Measurements from ENCODE around the gene NUMBL. TPM values are rescaled to one million over a fixed set of nuclear protein-coding genes. Genes with fewer than 3 reads are reported as not detected.
A peak's percentile ranks its signal among the peaks of the same experiment; 100 is the strongest.

The NUMBL gene
- total and polyA plus RNA-seq, 2 of the 4 experiments (the other 2 are of a cell fraction), result 6.3 to 29.0 TPM

- 100% methylated on average over 2 of the region's 6 CpGs; no CpG with 5 or more reads in 1 of the 2 experiments for WGBS, 2 experiments (ENCODE audit: extremely low coverage in 2 of 2, insufficient read length in 1 of 2)
Measured at GRCh38 chr19:40639638-40639982, 50.8 kb downstream of the NUMBL start.

More at GRCh38 chr19:40639638-40639982, 50.8 kb downstream of the NUMBL start:
- Histone ChIP-seq H3K36me3 (ENCODE audit: control insufficient read depth, insufficient read depth, low read length) (no peaks in the 10 kb centered on the region), H2BK20ac (ENCODE audit: low read depth, low read length) (peak overlapping the region; percentile 91), H2BK120ac (ENCODE audit: low read depth, low read length) (peak overlapping the region; percentile 96), H3K14ac (replicated peaks; ENCODE audit: low read depth, low read length) (peak overlapping the region; percentile 12; the same call in 1 of the 2 replicates), H2AK9ac (replicated peaks; ENCODE audit: low read depth, low read length, poor library complexity) (no peak overlapping the region), H3K4me3 (ENCODE audit: insufficient read depth, low read depth, low read length) (no peak overlapping the region), H2BK15ac (ENCODE audit: low read depth, low read length) (peak overlapping the region; percentile 71; the same call in 2 of the 3 replicates), H3K79me1 (ENCODE audit: low read depth in 1 of 2, low read length in 2 of 2) (no peaks in the 10 kb centered on the region), H3K9ac (ENCODE audit: low read depth, low read length) (no peak overlapping the region), H2AK5ac (ENCODE audit: low read depth, low read length) (peak overlapping the region; percentile 97), H3K9me3 (ENCODE audit: control insufficient read depth, insufficient read depth, low read length) (no peaks in the 10 kb centered on the region), H4K8ac (ENCODE audit: low read depth in 2 of 2, low read length in 2 of 2) (peak overlapping the region; percentile 57 to 69; a peak in 3 of 4 replicates), H3K18ac (ENCODE audit: low read depth, low read length) (peak overlapping the region; percentile 66; the same call in 1 of the 2 replicates), H4K20me1 (ENCODE audit: insufficient read depth, low read length) (no peaks in the 10 kb centered on the region), H3K9me1 (ENCODE audit: insufficient read depth, low read length) (peaks cover 5% of the 10 kb centered on the region), H3K23ac (ENCODE audit: low read depth, low read length) (peak overlapping the region; percentile 71; the same call in 1 of the 2 replicates), H3K56ac (ENCODE audit: extremely low read depth, insufficient read depth, low read length) (no peak overlapping the region), H3K27me3 (ENCODE audit: control insufficient read depth, insufficient read depth, low read length) (no peaks in the 10 kb centered on the region), H3K27ac (ENCODE audit: insufficient read depth, low read length) (peak overlapping the region; percentile 50; the same call in 1 of the 2 replicates), H3K4me1 (ENCODE audit: control insufficient read depth, insufficient read depth, low read length) (peaks cover 12% of the 10 kb centered on the region), H3K4me2 (ENCODE audit: low read depth, low read length) (no peak overlapping the region), H3K4ac (ENCODE audit: low read depth, low read length) (peak overlapping the region; percentile 76), H2BK5ac (ENCODE audit: low read depth, low read length, poor library complexity, severe bottlenecking) (no peak overlapping the region), H4K91ac (ENCODE audit: insufficient read depth, low read depth, low read length) (peak overlapping the region; percentile 70), H2AFZ (replicated peaks; ENCODE audit: low read length, poor library complexity) (peak overlapping the region; percentile 49), H4K5ac (ENCODE audit: low read depth, low read length) (peak overlapping the region; percentile 12; the same call in 1 of the 2 replicates)
- TF ChIP-seq POLR2A (IDR thresholded peaks at IDR 0.05; ENCODE audit: low read depth, low read length) (no peak), RAD21 (IDR thresholded peaks at IDR 0.05; ENCODE audit: low read length) (no peak), ELK1 (IDR thresholded peaks at IDR 0.05; ENCODE audit: borderline replicate concordance, low read depth, low read length) (no peak), RCOR1 (IDR thresholded peaks at IDR 0.05; ENCODE audit: insufficient replicate concordance, low read length) (no peak), BHLHE40 (IDR thresholded peaks at IDR 0.05; ENCODE audit: low read depth, low read length) (no peak), MXI1 (IDR thresholded peaks at IDR 0.05; ENCODE audit: borderline replicate concordance, low read depth, low read length) (no peak), CEBPB (IDR thresholded peaks at IDR 0.05; ENCODE audit: low read depth, low read length) (no peak), SMC3 (IDR thresholded peaks at IDR 0.05; ENCODE audit: low read depth, low read length) (no peak), MAZ (IDR thresholded peaks at IDR 0.05; ENCODE audit: borderline replicate concordance, low read depth, low read length) (no peak), NFE2L2 (IDR thresholded peaks at IDR 0.05; ENCODE audit: low read depth, low read length) (no peak), RFX5 (IDR thresholded peaks at IDR 0.05; ENCODE audit: low read depth, low read length) (no peak), FOS (IDR thresholded peaks at IDR 0.05; ENCODE audit: low read depth, low read length) (no peak)
- TF ChIP-seq, protein P1, sequence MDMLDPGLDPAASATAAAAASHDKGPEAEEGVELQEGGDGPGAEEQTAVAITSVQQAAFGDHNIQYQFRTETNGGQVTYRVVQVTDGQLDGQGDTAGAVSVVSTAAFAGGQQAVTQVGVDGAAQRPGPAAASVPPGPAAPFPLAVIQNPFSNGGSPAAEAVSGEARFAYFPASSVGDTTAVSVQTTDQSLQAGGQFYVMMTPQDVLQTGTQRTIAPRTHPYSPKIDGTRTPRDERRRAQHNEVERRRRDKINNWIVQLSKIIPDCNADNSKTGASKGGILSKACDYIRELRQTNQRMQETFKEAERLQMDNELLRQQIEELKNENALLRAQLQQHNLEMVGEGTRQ (IDR thresholded peaks at IDR 0.05; ENCODE audit: low read depth, low read length), result no peak
- ChIA-PET POLR2A (ENCODE audit: unreplicated experiment) (no interaction called here), CTCF (no interaction called here)
- dilution Hi-C loops (cut with HindIII; ENCODE audit: low sequenced_read_pairs, unreplicated experiment) (no loop called here), intact Hi-C loops (cut with micrococcal nuclease) (no loop called here), in situ Hi-C loops (cut with MboI; ENCODE audit: low sequenced_read_pairs) (no loop called here)
- no TSS peak for BruUV-seq (replicated peaks)
- DNase-seq (no peak), ATAC-seq (ENCODE audit: low read depth) (no peak)
